SK-N-SH (cell line): Measurements from ENCODE around the gene TRIML1. TPM values are rescaled to one million over a fixed set of nuclear protein-coding genes. Genes with fewer than 3 reads are reported as not detected.
A peak's percentile ranks its signal among the peaks of the same experiment; 100 is the strongest.

Source experiments
- CTCF ChIA-PET: fragments of 300-600, 350-600 bp; formaldehyde crosslinking; extraction: SDS; loops from one replicate; lab custom pipeline; 2021; lab: Yijun Ruan, JAX
- POLR2A ChIA-PET: fragments of 350-600 bp; sonication (Branson Sonifier 250); formaldehyde crosslinking; extraction: SDS; loops from one replicate; lab custom pipeline; 2020; ENCODE audit warnings: antibody characterized with exemption, inconsistent platforms; lab: Yijun Ruan, JAX
- DNase-seq: peaks from one replicate; pipeline ENCODE4 v3.0.0; 2012
- H2AFZ ChIP-seq: fragments of 200-600 bp; sonication (generic); 2 replicates; pipeline ENCODE4 v1.8.1; 2016; ENCODE audit warnings: antibody characterized with exemption, mild to moderate bottlenecking, low read depth
- H3F3A ChIP-seq: fragments of 200-600 bp; sonication (generic); replicated peaks from 2 replicates; pipeline ENCODE3; 2016; ENCODE audit warnings: antibody characterized with exemption, mild to moderate bottlenecking; ENCODE audit not compliant: insufficient read depth
- H3K27ac ChIP-seq, 2 experiments: fragments of 200-500 bp in 1 of 2; fragments of 200-600 bp in 1 of 2; sonication (Bioruptor generic) in 1 of 2; sonication (generic), shearing (Covaris generic) in 1 of 2; 2 replicates each; pipeline versions ENCODE4 v1.5.1 to v1.6.1; 2014 to 2016; ENCODE audit warnings: low read depth in 2 of 2, inconsistent platforms in 1 of 2, low read length in 1 of 2, mild to moderate bottlenecking in 1 of 2, mixed read lengths in 1 of 2
- H3K27me3 ChIP-seq: fragments of 200-600 bp; sonication (generic), shearing (Covaris generic); 2 replicates; pipeline ENCODE4 v1.6.1; 2016; ENCODE audit warnings: mixed run types; ENCODE audit not compliant: insufficient read depth
- H3K36me3 ChIP-seq, 2 experiments: fragments of 200-500 bp in 1 of 2; fragments of 200-600 bp in 1 of 2; sonication (Bioruptor generic) in 1 of 2; sonication (generic) in 1 of 2; replicated peaks in 1 of 2; 2 replicates each; pipeline versions ENCODE3 to v1.5.1; 2014 to 2016; ENCODE audit warnings: low read length in 1 of 2, mild to moderate bottlenecking in 1 of 2; ENCODE audit not compliant: insufficient read depth in 2 of 2, control insufficient read depth in 1 of 2
- H3K4me1 ChIP-seq, 2 experiments: fragments of 200-500 bp in 1 of 2; fragments of 200-600 bp in 1 of 2; sonication (Bioruptor generic) in 1 of 2; sonication (generic), shearing (Covaris generic) in 1 of 2; 2 replicates each; pipeline versions ENCODE4 v1.5.1 to v1.6.1; 2014 to 2016; ENCODE audit warnings: low read depth in 1 of 2, low read length in 1 of 2, mixed run types in 1 of 2; ENCODE audit not compliant: insufficient read depth in 2 of 2, control insufficient read depth in 1 of 2
- H3K4me2 ChIP-seq: fragments of 200-600 bp; sonication (generic), shearing (Covaris generic); 2 replicates; pipeline ENCODE4 v1.6.1; 2017; ENCODE audit warnings: mixed run types
- H3K4me3 ChIP-seq, 2 experiments: fragments of 200-500 bp in 1 of 2; fragments of 200-600 bp in 1 of 2; sonication (Bioruptor generic) in 1 of 2; sonication (generic), shearing (Covaris generic) in 1 of 2; 2 replicates each; pipeline versions ENCODE4 v1.5.1 to v1.8.1; 2014 to 2016; ENCODE audit warnings: low read depth in 2 of 2, inconsistent platforms in 1 of 2, low read length in 1 of 2, mild to moderate bottlenecking in 1 of 2, mixed read lengths in 1 of 2, moderate library complexity in 1 of 2
- H3K79me2 ChIP-seq: fragments of 200-600 bp; sonication (generic); 2 replicates; pipeline ENCODE4 v1.8.1; 2017; ENCODE audit warnings: mild to moderate bottlenecking; ENCODE audit not compliant: insufficient read depth
- H3K9ac ChIP-seq: fragments of 200-600 bp; sonication (generic); 2 replicates; pipeline ENCODE4 v1.6.1; 2017; ENCODE audit warnings: mixed run types
- H3K9me2 ChIP-seq: fragments of 200-600 bp; sonication (generic); 2 replicates; pipeline ENCODE4 v1.6.1; 2017; ENCODE audit warnings: mixed run types
- H3K9me3 ChIP-seq: fragments of 200-600 bp; sonication (generic); 2 replicates; pipeline ENCODE4 v1.6.1; 2017; ENCODE audit warnings: mixed run types, mild to moderate bottlenecking, moderate library complexity
- H4K20me1 ChIP-seq: fragments of 200-600 bp; sonication (generic); 2 replicates; pipeline ENCODE4 v1.6.1; 2017; ENCODE audit warnings: mild to moderate bottlenecking, mixed run types; ENCODE audit not compliant: insufficient read depth
- EP300 ChIP-seq, 2 experiments: IDR thresholded peaks; 2 replicates each; pipeline versions ENCODE4 v1.4.0 to v1.6.1; 2012; ENCODE audit warnings: borderline replicate concordance in 1 of 2, low read depth in 1 of 2, low read length in 1 of 2
- GATA2 ChIP-seq: sonication (generic); formaldehyde crosslinking; IDR thresholded peaks from 2 replicates; pipeline ENCODE4 v1.5.0; 2020; ENCODE audit warnings: mild to moderate bottlenecking, missing genetic modification reagents
- POLR2AphosphoS5 ChIP-seq: IDR thresholded peaks from 2 replicates; pipeline ENCODE4 v1.6.1; 2012; ENCODE audit warnings: low read depth, low read length
- SIN3A ChIP-seq: IDR thresholded peaks from 2 replicates; pipeline ENCODE4 v1.6.1; 2012; ENCODE audit warnings: low read depth, mild to moderate bottlenecking, low read length, moderate library complexity, borderline replicate concordance
- WGBS: methylation state at CpG from one replicate; pipeline ENCODE4 v1.1.6; 2017; ENCODE audit warnings: low lambda C conversion rate; 5-methylcytosine and 5-hydroxymethylcytosine counted together
- polyA plus RNA-seq, 3 experiments: library from polyadenylated mRNA; depleted of rRNA; stranded (reverse); fragments of >200 nt; gene quantifications; 2 replicates each; pipeline ENCODE4 v1.2.3, GENCODE V29; 2012
- small RNA-seq, 7 experiments: library from RNA; depleted of rRNA; stranded (forward); fragments of <200 nt; gene quantifications; one replicate each; pipeline ENCODE3, GENCODE V24; 2012
- TF ChIP-seq, protein P1 (sequence below): IDR thresholded peaks from 2 replicates; pipeline ENCODE4 v1.4.0; 2012; ENCODE audit warnings: low read depth
- TF ChIP-seq, protein P2 (sequence below): IDR thresholded peaks from 2 replicates; pipeline ENCODE4 v1.4.0; 2012; ENCODE audit warnings: low read depth, borderline replicate concordance

TRIML1 gene
- polyA plus RNA-seq, 1 of the 3 experiments (the other 2 are of a cell fraction), result not detected

DNA sequence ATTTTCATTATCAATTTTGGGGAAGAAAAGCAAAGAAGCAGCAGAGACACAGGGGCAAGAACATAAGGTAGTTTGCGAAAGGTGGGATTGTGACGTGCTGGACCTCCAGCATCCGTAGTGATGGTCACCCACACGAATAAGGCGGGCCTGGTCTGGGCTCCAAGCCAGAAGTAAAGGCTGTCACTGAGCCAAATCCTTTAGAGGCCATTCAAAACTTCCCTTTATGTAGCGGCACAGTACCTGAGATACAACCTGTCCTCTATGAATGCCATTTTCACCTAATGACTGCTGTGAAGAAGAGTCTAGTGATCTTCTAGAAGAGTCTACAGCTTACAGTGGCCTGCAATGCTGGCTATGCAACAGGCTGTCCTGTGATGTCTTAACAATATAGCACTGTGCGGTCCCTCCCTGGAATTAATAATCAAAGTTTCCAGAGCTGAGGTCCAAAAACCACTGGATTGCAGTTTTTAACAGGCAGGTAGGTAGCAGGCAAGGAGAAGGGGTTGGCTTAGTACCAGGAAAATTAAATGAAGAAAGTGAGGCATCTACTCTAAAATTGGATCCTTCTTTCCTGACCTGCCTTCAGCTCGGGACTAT, 56.2 kb downstream of the TRIML1 start (continued):
- TF ChIP-seq POLR2AphosphoS5 (no peak), SIN3A (no peak)

DNA sequence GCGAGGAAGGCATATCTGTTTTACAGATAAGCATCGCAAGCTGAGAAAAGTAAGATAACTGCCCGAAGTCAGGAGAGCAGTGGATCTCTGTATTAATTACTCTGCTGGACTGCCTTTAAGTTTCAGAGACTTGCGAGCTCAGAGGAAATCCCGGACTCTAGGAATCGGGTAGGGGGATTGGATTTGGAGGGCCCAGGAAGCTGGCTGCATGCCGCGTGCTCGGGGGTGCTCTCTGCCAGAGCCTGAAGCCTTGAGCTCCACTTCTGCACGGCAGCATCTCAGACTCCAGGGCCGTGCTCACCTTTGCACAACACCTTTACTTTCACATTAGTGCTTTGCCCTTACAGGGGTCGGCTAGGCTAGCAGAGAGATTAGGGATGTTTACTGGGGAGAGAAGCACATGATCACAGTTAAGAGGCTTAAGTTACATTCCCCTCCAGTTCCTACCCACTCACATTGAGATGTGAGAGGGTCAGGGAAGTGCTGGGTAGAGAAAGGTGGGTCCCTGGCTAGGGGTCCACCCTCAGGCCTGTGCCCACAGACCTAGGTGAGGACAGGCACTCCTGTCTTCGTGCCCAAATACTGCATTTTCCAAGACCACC, 57.0 kb downstream of the TRIML1 start:
- TF ChIP-seq, protein P1, sequence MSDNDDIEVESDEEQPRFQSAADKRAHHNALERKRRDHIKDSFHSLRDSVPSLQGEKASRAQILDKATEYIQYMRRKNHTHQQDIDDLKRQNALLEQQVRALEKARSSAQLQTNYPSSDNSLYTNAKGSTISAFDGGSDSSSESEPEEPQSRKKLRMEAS, result no peak
- TF ChIP-seq, protein P2, sequence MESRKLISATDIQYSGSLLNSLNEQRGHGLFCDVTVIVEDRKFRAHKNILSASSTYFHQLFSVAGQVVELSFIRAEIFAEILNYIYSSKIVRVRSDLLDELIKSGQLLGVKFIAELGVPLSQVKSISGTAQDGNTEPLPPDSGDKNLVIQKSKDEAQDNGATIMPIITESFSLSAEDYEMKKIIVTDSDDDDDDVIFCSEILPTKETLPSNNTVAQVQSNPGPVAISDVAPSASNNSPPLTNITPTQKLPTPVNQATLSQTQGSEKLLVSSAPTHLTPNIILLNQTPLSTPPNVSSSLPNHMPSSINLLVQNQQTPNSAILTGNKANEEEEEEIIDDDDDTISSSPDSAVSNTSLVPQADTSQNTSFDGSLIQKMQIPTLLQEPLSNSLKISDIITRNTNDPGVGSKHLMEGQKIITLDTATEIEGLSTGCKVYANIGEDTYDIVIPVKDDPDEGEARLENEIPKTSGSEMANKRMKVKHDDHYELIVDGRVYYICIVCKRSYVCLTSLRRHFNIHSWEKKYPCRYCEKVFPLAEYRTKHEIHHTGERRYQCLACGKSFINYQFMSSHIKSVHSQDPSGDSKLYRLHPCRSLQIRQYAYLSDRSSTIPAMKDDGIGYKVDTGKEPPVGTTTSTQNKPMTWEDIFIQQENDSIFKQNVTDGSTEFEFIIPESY, result no peak
- no peak for TF ChIP-seq EP300 (IDR thresholded peaks at IDR 0.05; ENCODE audit: borderline replicate concordance in 1 of 2, low read depth in 1 of 2, low read length in 1 of 2)
- TF ChIP-seq GATA2, result peak; percentile 64
- POLR2A ChIA-PET, result no interaction called here
- H3K9ac ChIP-seq, result no peak overlapping the region
- H3F3A ChIP-seq, result no peaks in the 10 kb centered on the region
- H3K9me3 ChIP-seq, result no peaks in the 10 kb centered on the region
- 25% methylated on average over 11 of the region's 13 CpGs for WGBS
- no peaks in the 10 kb centered on the region for H3K27me3 ChIP-seq
- CTCF ChIA-PET, result no interaction called here
- H3K79me2 ChIP-seq, result no peaks in the 10 kb centered on the region
- H3K4me2 ChIP-seq, result no peak overlapping the region
- H4K20me1 ChIP-seq, result no peaks in the 10 kb centered on the region
- DNase-seq, result peak; percentile 51
- H3K36me3 ChIP-seq, result no peaks in the 10 kb centered on the region
- H3K4me3 ChIP-seq, result no peak overlapping the region
- H3K4me1 ChIP-seq, result peaks cover 0 to 3% of the 10 kb centered on the region in 2 experiments; a peak in 2 of 4 replicates
- H3K9me2 ChIP-seq, result no peaks in the 10 kb centered on the region
- no peak overlapping the region for H3K27ac ChIP-seq
- H2AFZ ChIP-seq, result no peak overlapping the region

Small RNA genes within 50 kb of the gene (small RNA-seq; reads per million reads assigned to genes)
- 0 reads per million in 7 experiments for gene RNU6-173P

Other genes starting within 250 kb of the TRIML1 start
- gene ZFP42, start 143.7 kb upstream of the TRIML1 start, polyA plus RNA-seq (2012; rRNA removed), result not detected in 2 replicates
- gene TRIML2, start 29.8 kb upstream of the TRIML1 start, polyA plus RNA-seq (2012; rRNA removed), result not detected in 2 replicates